ENCODE data around the gene CNTN4. TPM values are rescaled to one million over a fixed set of nuclear protein-coding genes. Genes with fewer than 3 reads are reported as not detected.
"Not testable (repeated sequence)": the region's sequence is repeated elsewhere in the genome, so short reads cannot be mapped to it uniquely, and the experiment has no call there.

CNTN4 gene
- polyA plus RNA-seq, 1 donor (not counting 4 experiments of a cell fraction or from before 2014, with no cell fraction given) = not detected

DNA sequence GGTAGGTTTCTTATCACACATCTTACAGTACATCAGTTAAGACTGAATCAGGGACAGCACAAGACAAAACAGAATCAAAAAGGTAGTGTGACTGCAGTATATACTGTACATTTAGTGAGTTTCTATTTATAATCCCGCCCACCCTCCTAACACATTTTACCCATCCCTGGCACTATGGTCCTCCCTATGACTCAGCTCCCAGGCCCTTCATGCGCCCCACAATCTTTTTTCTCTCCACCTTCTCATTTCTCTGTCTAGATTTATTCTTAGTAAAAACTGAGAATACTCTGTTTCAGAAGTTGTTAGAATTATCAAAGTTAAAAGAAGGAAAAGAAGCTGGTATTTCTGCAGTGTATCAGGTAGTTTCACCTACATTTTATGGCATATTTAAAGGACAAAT is 427.3 kb downstream of the CNTN4 start:
- no peak overlapping the region for H3K4me3 ChIP-seq (ENCODE audit: control insufficient read depth in 2 of 3, extremely low read depth in 1 of 3, insufficient read depth in 2 of 3, low read depth in 1 of 3, low read length in 3 of 3)
- no peak overlapping the region for H3K9ac ChIP-seq (ENCODE audit: control insufficient read depth, extremely low read depth, insufficient read depth, low read length)
- no peak overlapping the region for H2AFZ ChIP-seq (ENCODE audit: control insufficient read depth, low read length)
- H3K9me3 ChIP-seq (ENCODE audit: control insufficient read depth, low read depth, low read length) = no peaks in the 10 kb centered on the region
- DNase-seq (ENCODE audit: low read depth, low spot score) = no peak
- no peaks in the 10 kb centered on the region for H3K36me3 ChIP-seq (ENCODE audit: control insufficient read depth in 2 of 2, extremely low read depth in 1 of 2, insufficient read depth in 2 of 2, low read length in 2 of 2)
- dilution Hi-C loops (cut with MboI; ENCODE audit: extremely low pct_ligation_motif_present, low sequenced_read_pairs) = no loop called here
- TF ChIP-seq EZH2 (IDR thresholded peaks at IDR 0.05; ENCODE audit: low read length) (no peak), CTCF (optimal IDR thresholded peaks at IDR 0.05 in 1 of 3, IDR thresholded peaks at IDR 0.05 in 1 of 3, conservative IDR thresholded peaks at IDR 0.05 in 1 of 3; ENCODE audit: extremely low read depth in 1 of 3, insufficient read depth in 2 of 3, low read length in 3 of 3) (no peak)
- H3K27me3 ChIP-seq (ENCODE audit: control insufficient read depth, extremely low read depth, insufficient read depth, low read length) = no peaks in the 10 kb centered on the region
- no peak overlapping the region for H3K27ac ChIP-seq (ENCODE audit: control insufficient read depth, insufficient read depth, low read length)
- FAIRE-seq = no peak
- no peaks in the 10 kb centered on the region for H3K79me2 ChIP-seq (ENCODE audit: control insufficient read depth, insufficient read depth, low read length)
- no peaks in the 10 kb centered on the region for H3K4me1 ChIP-seq (ENCODE audit: control insufficient read depth, extremely low read depth, insufficient read depth, low read length)
- H4K20me1 ChIP-seq (ENCODE audit: control insufficient read depth, extremely low read depth, insufficient read depth, low read length) = no peaks in the 10 kb centered on the region
- H3K4me2 ChIP-seq (ENCODE audit: control insufficient read depth, extremely low read depth, insufficient read depth, low read depth, low read length) = no peak overlapping the region
- no peaks in the 10 kb centered on the region for H3K9me1 ChIP-seq (ENCODE audit: control insufficient read depth, extremely low read depth, insufficient read depth, low read length)

DNA sequence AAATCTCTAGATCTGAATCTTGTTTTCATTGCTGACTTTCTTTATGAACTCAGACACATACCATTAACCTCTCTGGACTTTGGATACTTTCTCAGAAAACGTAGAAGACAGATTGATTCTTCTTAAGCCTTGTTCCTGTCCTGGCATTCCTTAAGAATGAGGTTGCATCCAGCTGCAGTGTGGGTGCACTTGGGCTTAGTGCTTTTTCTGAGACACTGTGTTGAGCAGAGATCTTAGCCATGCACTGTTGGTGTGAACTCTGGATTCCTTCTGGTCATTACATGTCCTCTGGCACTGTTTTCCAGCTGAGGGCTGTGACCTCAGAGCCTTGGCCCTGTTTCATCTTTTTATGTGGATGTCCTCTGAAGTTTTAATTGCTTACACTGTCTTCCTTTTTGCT is 428.3 kb downstream of the CNTN4 start:
- no peak overlapping the region for H3K4me3 ChIP-seq (ENCODE audit: control insufficient read depth in 2 of 3, extremely low read depth in 1 of 3, insufficient read depth in 2 of 3, low read depth in 1 of 3, low read length in 3 of 3)
- no peaks in the 10 kb centered on the region for H3K79me2 ChIP-seq (ENCODE audit: control insufficient read depth, insufficient read depth, low read length)
- dilution Hi-C loops (cut with MboI; ENCODE audit: extremely low pct_ligation_motif_present, low sequenced_read_pairs) = no loop called here
- H3K9me1 ChIP-seq (ENCODE audit: control insufficient read depth, extremely low read depth, insufficient read depth, low read length) = no peaks in the 10 kb centered on the region
- H3K9me3 ChIP-seq (ENCODE audit: control insufficient read depth, low read depth, low read length) = no peaks in the 10 kb centered on the region
- no peaks in the 10 kb centered on the region for H3K27me3 ChIP-seq (ENCODE audit: control insufficient read depth, extremely low read depth, insufficient read depth, low read length)
- no peak overlapping the region for H3K9ac ChIP-seq (ENCODE audit: control insufficient read depth, extremely low read depth, insufficient read depth, low read length)
- no peaks in the 10 kb centered on the region for H3K36me3 ChIP-seq (ENCODE audit: control insufficient read depth in 2 of 2, extremely low read depth in 1 of 2, insufficient read depth in 2 of 2, low read length in 2 of 2)
- DNase-seq (ENCODE audit: low read depth, low spot score) (no peak), FAIRE-seq (no peak)
- H3K27ac ChIP-seq (ENCODE audit: control insufficient read depth, insufficient read depth, low read length) = no peak overlapping the region
- H3K4me1 ChIP-seq (ENCODE audit: control insufficient read depth, extremely low read depth, insufficient read depth, low read length) = no peaks in the 10 kb centered on the region
- no peak for TF ChIP-seq EZH2 (IDR thresholded peaks at IDR 0.05; ENCODE audit: low read length)
- TF ChIP-seq CTCF (optimal IDR thresholded peaks at IDR 0.05 in 1 of 3, IDR thresholded peaks at IDR 0.05 in 1 of 3, conservative IDR thresholded peaks at IDR 0.05 in 1 of 3; ENCODE audit: extremely low read depth in 1 of 3, insufficient read depth in 2 of 3, low read length in 3 of 3) = no peak
- H3K4me2 ChIP-seq (ENCODE audit: control insufficient read depth, extremely low read depth, insufficient read depth, low read depth, low read length) = no peak overlapping the region
- no peaks in the 10 kb centered on the region for H4K20me1 ChIP-seq (ENCODE audit: control insufficient read depth, extremely low read depth, insufficient read depth, low read length)
- no peak overlapping the region for H2AFZ ChIP-seq (ENCODE audit: control insufficient read depth, low read length)

DNA sequence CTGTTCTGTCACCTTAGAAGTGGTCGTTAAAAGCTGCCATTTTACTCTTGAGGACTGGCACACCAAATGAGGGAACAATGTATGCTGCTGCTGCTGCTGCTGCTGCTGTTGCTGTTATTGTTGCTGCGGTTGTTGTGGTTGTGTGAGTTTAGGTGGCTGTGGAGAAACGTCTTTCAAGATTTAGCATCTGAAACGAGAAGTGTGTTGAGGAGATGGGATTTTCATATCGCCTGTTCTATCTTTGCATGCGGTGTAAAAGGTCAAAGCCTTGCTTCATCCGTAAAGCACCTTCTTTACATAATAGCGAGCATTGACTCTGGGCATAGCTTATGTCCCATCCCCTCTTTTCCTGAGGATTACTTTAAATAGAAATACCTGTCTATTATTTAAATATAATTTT is 428.7 kb downstream of the CNTN4 start:
- H3K9me3 ChIP-seq (ENCODE audit: control insufficient read depth, low read depth, low read length); H3K9me1 ChIP-seq (ENCODE audit: control insufficient read depth, extremely low read depth, insufficient read depth, low read length); H3K27me3 ChIP-seq (ENCODE audit: control insufficient read depth, extremely low read depth, insufficient read depth, low read length); H3K36me3 ChIP-seq (ENCODE audit: control insufficient read depth in 2 of 2, extremely low read depth in 1 of 2, insufficient read depth in 2 of 2, low read length in 2 of 2); DNase-seq (ENCODE audit: low read depth, low spot score); H3K4me2 ChIP-seq (ENCODE audit: control insufficient read depth, extremely low read depth, insufficient read depth, low read depth, low read length); H2AFZ ChIP-seq (ENCODE audit: control insufficient read depth, low read length); FAIRE-seq; dilution Hi-C loops (cut with MboI; ENCODE audit: extremely low pct_ligation_motif_present, low sequenced_read_pairs); H3K27ac ChIP-seq (ENCODE audit: control insufficient read depth, insufficient read depth, low read length); H3K9ac ChIP-seq (ENCODE audit: control insufficient read depth, extremely low read depth, insufficient read depth, low read length); H3K79me2 ChIP-seq (ENCODE audit: control insufficient read depth, insufficient read depth, low read length); H4K20me1 ChIP-seq (ENCODE audit: control insufficient read depth, extremely low read depth, insufficient read depth, low read length); H3K4me1 ChIP-seq (ENCODE audit: control insufficient read depth, extremely low read depth, insufficient read depth, low read length); H3K4me3 ChIP-seq (ENCODE audit: control insufficient read depth in 2 of 3, extremely low read depth in 1 of 3, insufficient read depth in 2 of 3, low read depth in 1 of 3, low read length in 3 of 3): not testable (repeated sequence)

DNA sequence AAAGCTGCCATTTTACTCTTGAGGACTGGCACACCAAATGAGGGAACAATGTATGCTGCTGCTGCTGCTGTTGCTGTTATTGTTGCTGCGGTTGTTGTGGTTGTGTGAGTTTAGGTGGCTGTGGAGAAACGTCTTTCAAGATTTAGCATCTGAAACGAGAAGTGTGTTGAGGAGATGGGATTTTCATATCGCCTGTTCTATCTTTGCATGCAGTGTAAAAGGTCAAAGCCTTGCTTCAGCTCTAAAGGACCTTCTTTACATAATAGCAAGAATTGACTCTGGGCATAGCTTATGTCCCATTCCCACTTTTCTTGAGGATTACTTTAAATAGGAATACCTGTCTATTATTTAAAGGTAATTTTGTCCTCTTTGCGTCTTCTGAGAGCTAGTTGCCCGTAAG is 436.1 kb downstream of the CNTN4 start:
- H3K79me2 ChIP-seq (ENCODE audit: control insufficient read depth, insufficient read depth, low read length); H3K4me1 ChIP-seq (ENCODE audit: control insufficient read depth, extremely low read depth, insufficient read depth, low read length); dilution Hi-C loops (cut with MboI; ENCODE audit: extremely low pct_ligation_motif_present, low sequenced_read_pairs); DNase-seq (ENCODE audit: low read depth, low spot score); H3K9me1 ChIP-seq (ENCODE audit: control insufficient read depth, extremely low read depth, insufficient read depth, low read length); H3K9me3 ChIP-seq (ENCODE audit: control insufficient read depth, low read depth, low read length); H3K9ac ChIP-seq (ENCODE audit: control insufficient read depth, extremely low read depth, insufficient read depth, low read length); H2AFZ ChIP-seq (ENCODE audit: control insufficient read depth, low read length); H4K20me1 ChIP-seq (ENCODE audit: control insufficient read depth, extremely low read depth, insufficient read depth, low read length); H3K4me3 ChIP-seq (ENCODE audit: control insufficient read depth in 2 of 3, extremely low read depth in 1 of 3, insufficient read depth in 2 of 3, low read depth in 1 of 3, low read length in 3 of 3); H3K27ac ChIP-seq (ENCODE audit: control insufficient read depth, insufficient read depth, low read length); H3K27me3 ChIP-seq (ENCODE audit: control insufficient read depth, extremely low read depth, insufficient read depth, low read length); FAIRE-seq; H3K36me3 ChIP-seq (ENCODE audit: control insufficient read depth in 2 of 2, extremely low read depth in 1 of 2, insufficient read depth in 2 of 2, low read length in 2 of 2); H3K4me2 ChIP-seq (ENCODE audit: control insufficient read depth, extremely low read depth, insufficient read depth, low read depth, low read length): not testable (repeated sequence)

Measured in keratinocyte (primary cell).